ENCODE measurements around the gene FLNB.

Gene FLNB, protein sequence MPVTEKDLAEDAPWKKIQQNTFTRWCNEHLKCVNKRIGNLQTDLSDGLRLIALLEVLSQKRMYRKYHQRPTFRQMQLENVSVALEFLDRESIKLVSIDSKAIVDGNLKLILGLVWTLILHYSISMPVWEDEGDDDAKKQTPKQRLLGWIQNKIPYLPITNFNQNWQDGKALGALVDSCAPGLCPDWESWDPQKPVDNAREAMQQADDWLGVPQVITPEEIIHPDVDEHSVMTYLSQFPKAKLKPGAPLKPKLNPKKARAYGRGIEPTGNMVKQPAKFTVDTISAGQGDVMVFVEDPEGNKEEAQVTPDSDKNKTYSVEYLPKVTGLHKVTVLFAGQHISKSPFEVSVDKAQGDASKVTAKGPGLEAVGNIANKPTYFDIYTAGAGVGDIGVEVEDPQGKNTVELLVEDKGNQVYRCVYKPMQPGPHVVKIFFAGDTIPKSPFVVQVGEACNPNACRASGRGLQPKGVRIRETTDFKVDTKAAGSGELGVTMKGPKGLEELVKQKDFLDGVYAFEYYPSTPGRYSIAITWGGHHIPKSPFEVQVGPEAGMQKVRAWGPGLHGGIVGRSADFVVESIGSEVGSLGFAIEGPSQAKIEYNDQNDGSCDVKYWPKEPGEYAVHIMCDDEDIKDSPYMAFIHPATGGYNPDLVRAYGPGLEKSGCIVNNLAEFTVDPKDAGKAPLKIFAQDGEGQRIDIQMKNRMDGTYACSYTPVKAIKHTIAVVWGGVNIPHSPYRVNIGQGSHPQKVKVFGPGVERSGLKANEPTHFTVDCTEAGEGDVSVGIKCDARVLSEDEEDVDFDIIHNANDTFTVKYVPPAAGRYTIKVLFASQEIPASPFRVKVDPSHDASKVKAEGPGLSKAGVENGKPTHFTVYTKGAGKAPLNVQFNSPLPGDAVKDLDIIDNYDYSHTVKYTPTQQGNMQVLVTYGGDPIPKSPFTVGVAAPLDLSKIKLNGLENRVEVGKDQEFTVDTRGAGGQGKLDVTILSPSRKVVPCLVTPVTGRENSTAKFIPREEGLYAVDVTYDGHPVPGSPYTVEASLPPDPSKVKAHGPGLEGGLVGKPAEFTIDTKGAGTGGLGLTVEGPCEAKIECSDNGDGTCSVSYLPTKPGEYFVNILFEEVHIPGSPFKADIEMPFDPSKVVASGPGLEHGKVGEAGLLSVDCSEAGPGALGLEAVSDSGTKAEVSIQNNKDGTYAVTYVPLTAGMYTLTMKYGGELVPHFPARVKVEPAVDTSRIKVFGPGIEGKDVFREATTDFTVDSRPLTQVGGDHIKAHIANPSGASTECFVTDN (N-terminal part only)

DNA sequence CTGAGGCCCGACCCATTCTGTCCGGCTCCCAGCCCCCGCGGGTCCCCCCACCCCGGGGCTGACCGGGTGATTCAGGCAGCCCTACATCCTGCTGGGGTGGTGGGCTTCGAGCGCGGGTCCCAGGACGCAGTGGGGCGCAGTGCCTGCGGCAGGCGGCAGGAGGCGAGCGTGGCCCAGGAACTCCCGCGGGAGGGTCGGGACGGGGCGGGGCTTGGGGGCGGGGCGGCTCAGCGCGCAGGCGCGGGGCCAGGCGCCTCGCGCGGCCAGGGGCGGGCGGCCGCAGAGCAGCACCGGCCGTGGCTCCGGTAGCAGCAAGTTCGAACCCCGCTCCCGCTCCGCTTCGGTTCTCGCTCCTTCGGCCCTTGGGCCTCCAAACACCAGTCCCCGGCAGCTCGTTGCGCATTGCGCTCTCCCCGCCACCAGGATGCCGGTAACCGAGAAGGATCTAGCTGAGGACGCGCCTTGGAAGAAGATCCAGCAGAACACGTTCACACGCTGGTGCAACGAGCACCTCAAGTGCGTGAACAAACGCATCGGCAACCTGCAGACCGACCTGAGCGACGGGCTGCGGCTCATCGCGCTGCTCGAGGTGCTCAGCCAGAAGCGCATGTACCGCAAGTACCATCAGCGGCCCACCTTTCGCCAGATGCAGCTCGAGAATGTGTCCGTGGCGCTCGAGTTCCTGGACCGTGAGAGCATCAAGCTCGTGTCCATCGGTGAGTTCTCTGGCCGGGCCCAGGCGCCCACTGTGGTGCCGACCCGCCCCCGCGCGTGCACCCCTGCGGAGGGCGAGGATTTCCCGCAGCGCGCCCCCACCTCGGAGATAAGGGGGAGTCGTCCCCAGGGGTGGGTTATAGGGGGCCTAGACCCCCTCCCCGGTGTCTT, at the start of gene FLNB:
FLNB (plus strand) TSS at position 282 of the 885 bp plus-strand sequence; CDS start at position 425, 143 bp downstream.
- DNase-seq, result peak; percentile 85 to 87

DNA sequence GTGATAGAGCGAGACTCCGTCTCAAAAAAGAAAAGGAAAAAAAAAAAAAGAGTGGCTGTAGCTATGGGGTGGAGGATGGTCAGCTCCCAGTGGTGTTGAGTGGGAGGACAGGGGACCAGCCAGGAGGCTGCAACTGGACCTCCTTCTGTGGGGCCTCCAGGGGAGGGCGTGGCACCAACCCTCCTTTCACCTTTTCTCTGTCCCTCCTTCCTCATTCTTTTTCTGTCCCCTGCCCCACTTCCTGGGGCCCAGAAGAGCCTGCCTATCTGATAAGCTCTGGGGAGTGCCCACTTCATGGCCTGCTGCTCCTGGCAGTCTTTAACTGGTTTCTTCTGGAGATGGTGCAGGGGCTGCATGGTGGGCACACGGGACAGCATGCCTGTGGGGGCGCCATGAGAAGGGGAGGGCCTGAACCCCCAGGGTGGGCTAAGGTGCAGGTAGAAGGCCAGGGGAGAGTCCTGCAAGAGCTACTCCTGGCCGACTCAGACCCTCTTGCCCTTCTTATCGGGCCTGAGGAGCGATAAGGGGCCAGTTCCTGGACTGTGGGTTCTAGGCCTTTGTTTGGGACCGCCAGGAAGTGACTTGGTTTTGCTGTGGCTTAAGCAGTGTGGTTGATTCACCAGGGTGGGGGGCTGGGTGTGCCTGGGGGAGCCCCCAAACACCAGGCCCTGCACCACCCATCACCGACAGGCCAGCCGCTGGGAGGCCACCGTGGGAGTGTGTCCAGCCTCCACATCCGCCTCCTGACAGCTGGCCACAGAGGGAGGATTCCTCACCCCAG, 49.4 kb upstream of the FLNB start:
- no peak for DNase-seq

DNA sequence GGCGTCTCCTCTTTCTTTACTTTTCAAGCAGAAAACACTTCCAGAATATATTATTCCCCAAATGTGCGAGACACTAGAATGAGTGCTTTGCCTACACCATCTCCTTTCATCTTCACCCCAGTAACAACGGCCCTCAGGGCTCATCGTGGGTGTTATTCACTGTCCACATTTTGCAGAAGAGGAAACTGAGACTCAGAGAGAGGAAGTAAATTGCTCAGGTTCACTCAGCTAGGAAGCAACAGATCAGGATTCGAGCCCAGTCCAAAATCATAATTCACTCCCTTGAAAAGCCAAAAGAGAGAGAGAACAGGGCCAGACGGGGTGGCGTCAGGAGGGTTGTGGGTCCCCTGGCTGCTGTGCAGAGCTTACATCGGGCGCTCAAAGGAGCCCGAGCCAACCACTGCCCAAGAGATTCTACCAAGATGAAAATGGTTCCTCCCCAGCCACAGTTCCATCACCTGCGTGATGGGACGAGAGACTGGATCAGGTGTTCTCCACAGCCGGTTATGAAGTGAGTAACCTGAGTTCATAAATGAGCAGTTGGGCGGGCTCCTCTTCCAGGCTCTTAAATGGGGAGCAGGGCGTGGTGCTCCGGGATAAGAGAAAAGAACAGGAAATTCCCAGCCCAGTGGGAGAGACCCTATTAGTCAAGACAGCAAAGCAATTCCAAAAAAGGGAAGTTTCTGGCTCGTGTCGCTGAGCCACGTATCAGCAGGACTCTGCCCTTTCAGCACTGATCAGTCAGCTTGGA, 48.6 kb upstream of the FLNB start:
- no peak for DNase-seq

DNA sequence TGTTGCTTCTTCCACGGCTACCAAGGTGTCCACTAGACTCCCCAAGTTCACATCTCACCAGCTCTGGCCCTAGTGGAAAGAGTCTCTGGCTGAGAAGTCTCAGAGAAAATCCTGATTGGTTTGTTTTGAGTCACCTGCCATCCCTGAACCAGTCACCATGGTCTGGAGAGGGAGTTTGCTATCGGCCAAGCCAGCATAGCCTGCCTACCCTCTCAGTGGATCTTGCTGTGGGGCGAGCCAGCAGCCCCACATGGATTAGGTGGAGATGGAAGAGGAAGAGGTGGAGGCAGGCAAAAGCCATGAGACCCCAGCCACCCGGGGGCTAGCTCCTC, 48.1 kb upstream of the FLNB start:
- no peak for DNase-seq

DNA sequence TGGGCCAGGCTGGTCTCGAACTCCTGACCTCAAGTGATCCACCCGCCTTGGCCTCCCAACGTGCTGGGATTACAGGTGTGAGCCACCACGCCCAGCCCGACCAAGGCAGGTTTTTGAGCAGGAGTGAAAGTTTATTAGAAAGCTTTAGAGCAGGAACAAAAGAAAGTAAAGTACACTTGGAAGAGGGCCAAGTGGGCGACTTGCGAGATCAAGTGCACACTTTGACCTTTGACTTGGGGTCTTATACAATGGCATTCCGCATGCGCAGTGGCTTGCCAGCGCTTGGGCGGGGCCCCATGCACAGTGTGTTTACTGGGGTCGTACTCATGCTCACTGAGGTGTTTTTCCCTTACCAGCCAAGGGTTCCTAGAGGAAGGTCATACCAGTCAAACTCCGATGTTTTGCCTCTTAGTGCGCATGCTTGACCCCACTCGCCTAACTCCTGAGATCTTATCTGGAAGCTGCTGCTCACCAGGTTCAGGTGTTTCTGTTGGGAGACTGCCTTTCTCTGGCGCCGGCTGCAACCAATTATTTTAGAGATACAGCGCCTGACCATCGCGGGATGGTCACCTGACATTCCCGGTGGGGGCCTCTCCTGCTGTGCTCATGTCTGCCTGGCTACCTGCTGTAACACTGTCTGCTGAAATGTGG, 46.9 kb upstream of the FLNB start:
- no peak for DNase-seq

DNA sequence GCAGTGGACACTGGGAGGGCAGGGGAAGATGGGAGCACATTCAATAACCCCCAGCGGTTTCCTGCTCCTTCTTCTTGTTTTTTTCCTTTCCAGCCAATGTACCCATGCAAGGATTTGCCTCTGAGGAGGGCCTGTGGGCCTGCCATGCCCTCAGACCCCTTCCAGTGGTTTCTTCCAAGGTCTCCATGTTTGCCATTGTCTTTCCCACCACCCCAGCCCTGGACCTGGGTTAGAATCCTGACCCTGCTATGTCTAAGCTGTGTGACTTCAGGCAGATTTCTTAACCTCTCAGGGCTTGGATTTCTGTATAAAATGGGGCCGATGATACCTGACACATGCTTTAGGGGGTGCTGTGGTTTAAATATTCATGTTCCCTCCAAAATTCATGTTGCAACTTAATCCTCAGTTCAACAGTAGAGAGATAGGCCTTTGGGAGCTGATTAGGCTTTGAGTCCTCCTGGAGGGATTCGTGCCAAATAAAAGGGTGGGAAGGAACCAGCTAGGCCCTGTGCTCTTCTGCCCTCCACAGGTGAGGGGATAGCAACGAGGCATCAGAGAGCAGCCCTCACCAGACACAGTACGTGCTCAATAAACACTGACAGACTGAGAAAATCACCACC, 46.3 kb upstream of the FLNB start:
- DNase-seq, result no peak

DNA sequence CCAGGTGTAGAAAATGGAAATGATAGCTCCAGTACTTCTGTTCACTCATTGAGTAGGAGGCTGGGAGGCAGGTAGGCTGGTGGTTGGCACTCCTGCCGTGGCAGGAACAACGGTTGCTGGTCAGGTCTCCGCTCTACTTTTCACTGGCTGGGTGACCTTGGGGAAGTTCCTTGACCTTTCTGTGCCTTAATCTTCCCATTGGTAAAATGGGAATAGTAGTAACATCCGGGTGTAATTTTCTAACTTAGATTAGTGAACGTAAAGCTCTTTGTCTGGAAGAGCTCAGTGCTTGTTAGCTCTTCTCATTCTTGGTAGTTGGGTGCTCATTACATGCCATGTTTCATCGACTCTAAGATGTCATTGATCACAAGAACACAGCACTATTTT, 45.8 kb upstream of the FLNB start:
- no peak for DNase-seq

DNA sequence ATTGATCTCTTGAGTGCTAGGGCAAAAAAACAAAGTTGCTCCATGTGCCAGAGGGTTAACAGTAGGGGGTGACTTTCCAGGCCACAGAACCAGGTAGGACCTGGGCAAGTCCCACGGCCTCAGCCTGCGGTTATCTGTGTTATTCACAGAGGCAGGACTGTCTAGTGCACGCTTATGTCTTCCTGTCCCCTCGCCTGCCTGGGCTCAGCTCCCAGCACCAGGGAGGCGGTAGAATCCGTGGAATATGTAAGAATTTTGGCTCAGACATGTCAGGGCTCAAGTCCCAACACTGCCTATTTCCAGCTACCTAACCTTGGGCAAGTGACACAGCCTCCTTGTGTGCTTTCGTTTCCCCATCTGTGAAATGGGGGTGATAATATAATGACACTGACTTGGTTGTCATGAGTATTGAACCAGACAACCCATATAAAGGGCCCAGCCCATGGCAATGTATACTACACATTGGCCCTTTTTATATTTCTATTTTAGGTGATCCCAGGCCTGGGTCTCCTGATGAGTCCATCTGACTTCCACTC, 44.3 kb upstream of the FLNB start:
- no peak for DNase-seq

DNA sequence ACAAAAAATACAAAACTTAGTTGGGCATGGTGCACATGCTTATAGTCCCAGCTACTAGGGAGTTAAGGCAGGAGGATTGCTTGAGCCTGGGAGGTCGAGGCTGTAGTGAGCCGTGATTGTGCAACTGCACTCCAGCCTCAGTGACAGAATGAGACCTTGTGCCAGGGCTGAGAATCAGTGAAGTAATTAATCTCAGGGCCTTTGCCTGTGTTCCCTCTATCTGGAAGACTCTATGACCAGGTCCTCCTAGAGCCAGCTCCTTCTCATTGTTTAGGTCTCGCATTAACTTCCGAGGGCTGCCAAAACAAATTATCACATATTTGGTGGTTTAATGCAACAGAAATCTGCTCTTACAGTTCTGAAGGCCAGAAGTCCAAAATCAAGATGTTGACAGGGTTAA, 41.4 kb upstream of the FLNB start:
- no peak for DNase-seq

DNA sequence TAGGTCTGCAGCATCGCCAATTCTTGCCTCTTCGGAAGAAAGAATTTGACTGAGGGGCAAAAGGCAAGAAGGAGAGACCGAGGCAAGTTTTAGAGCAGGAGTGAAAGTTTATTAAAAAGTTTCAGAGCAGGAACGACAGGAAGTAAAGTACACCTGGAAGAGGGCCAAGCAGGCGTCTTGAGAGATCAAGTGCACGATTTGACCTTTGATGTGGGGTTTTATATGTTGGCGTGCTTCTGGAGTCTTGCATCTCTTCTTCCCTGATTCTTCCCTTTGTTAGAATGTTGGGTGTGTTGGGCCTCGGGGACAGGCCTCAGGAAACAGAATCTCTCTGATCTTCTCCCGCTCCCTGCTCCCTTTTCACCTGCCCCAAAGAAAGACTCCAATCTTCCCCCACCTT, 40.6 kb upstream of the FLNB start:
- no peak for DNase-seq

DNA sequence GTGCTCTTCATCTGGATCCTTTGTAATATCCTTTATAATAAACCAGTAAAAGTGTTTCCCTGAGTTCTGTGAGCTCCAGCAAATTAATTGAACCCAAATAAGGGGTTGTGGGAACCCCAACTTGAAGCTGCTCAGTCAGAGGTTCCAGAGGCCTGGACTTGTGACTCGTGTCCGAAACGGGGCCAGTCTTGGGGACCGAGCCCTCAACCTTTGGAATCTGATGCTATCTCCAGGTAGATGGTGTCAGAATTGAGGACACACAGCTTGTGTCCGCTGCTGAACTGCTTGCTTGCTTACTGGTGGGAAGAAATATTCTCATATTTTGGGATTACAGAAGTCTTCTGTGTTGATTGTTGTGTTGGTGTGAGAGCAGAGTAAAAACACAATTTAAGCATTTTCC, 39.7 kb upstream of the FLNB start:
- DNase-seq, result no peak

DNA sequence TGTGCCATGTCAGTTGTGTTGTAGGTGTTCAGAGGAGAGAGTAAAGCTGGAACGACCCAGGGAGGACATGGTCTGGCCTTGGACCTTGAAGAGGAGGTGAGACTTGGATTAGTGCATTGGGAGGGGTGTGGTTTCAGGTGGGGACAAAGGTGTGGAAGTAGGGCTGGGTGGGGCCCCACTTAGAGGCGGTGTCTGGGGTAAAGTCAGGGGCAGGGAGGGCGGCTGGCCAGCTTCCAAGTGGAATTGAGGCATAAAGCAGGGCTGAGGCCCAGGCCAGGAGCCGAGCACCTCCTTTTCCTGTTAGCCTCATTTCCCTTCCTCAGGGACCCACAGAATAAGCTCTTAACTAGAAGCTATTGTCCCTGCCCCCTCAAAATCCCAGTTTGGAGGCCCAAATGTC, 36.2 kb upstream of the FLNB start:
- DNase-seq, result no peak

DNA sequence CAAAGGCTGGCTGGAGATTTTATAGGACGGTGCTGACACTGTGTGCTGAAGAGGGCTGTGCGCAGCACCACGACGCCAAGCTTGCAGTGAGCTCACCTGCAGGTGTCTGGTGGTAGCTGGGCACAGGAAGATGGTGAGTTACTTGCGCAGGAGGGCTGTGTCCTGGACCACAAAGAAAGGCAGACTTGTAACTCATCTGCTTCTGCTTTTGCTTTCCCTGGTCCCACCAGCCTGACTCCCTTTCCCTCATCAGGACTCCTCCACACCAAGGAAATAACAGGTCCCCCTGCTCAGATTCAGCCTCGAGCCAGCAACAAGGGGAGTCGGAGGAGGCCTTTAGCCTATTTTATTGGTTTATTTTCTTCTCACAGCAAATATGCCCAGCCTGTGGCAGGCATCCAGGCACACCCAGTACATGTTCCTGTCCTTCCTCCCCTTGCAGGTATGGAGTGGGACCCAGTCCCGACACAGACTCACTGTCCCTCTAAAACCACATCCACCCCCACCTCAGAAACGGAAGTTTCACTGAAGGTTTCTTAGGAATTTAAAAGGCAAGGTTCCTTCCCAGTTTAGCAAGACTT, 35.6 kb upstream of the FLNB start:
- DNase-seq, result no peak

DNA sequence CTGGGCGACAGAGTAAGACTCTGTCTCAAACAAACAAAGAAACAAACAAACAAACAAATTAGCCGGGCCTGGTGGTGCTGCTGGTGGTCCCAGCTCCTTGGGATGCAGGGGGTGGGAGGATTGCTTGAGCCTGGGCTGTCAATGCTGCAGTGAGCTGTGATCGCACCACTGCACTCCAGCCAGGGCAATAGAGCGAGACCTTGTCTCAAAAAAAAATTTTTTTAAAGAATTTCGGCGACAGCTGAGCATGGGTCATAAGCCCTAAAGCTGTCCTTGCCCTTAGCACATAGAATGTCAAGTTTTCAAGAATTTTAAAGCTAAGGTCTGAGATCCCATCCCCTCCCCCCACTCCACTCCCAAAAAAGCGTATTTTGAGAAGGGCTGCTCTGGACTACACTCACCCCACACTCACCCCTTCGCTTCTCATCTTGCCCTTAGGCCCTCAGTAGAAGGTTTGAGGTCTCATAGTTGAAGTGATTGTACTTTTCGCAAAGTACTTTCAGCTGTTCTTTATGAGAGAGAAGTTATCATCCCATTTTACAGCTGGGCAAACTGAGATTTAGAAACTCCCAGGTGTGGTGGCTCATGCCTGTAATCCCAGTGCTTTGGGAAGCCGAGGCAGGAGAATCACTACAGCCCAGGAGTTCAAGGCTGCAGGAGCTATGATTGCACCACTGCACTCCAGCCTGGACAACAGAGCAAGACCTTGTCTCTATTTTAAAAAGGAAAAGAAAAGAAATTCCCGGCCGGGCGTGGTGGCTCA, 34.3 kb upstream of the FLNB start:
- no peak for DNase-seq

DNA sequence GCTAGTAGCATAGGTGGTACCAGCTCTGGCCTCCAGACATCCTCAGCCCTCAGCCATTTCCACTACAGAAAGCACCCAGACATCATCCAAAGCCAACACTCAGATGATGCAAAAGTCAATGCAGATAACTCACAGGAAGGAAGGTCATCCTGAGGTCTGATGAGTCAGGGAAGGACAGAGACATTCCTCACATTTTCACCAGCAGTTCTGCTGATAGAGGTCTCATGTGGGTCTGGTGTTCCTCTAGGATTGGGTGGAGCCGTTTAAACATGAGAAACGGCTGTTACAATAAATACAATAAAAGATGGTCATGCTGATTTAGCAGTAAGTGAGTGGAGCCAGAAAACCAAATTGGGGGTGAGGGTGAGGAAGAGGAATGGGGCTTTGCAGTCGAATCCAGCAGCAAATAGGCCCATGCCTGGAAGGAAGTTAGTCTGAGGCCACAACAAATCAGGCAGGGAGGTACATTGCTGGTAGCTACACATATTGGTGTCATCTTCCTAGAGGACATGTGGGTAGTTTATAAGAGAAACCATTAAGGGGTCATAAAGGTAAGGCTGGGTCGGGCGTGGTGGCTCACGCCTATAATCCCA, 33.3 kb upstream of the FLNB start:
- no peak for DNase-seq

DNA sequence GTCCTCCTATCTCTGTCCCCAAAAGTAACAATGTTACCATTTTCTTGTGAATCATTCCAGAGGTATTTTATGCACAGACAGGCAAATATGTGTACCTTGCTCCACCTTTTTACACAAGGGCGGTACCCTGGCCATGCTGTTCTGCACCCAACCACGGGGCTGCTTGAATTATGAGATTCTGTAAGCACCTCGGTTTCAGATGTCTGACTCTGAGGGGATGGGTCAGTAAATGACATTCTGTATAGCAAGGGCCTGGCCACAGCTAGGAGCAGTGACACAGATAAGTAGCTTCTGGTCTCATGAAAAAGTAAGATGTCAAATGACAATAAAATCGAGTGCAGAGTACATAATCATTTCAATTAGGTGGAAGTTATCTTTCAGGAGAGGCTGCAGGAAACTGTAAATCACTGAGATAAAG, 30.4 kb upstream of the FLNB start:
- no peak for DNase-seq

DNA sequence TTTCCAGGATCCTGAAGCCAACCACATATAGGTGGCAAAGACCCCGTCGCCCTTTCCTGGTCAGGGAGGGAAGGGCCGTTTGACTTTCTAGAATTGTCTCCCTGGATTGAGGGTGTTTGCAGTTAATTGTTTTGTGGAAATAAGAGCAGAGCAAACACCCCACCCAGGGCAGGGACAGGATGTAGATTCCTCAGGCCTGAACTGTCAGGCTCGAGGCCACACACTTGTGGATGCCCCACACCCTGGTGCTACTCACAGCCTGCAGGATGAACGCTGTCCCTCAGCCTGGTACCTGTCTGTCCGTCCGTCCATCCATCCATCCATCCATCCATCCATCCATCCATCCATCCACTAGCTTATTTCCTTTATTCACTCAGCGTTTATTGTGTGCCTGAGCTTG, 29.9 kb upstream of the FLNB start:
- no peak for DNase-seq

DNA sequence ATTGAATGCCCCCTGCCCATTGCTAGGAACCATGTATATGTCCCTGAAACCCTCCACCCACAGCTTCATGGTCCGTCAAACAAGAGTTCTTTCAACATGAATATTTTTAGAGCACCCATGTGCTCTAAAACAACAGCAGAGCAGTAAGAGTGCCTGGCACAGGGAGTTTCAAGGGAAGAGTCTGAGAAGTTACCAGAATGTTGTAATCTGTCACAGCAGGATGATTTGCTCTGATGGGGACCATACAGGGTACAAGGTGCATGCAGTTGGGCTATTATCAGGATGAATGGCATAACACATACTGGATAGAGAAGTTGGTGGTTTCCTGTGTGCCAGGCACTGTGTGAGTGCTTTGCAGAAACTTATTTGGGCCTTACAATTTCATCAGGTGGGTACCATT, 27.8 kb upstream of the FLNB start:
- no peak for DNase-seq
